Muscle layer of colon (tissue), 2 donors: ENCODE results near the gene TMEFF2.
"Not testable (repeated sequence)": the region's sequence is repeated elsewhere in the genome, so short reads cannot be mapped to it uniquely, and the experiment has no call there.

ENCODE experiments used
- H3K27ac ChIP-seq: one replicate; pipeline ENCODE4 v1.7.0; 2013; ENCODE audit warnings: low read depth, mild to moderate bottlenecking, low read length, moderate library complexity
- H3K27me3 ChIP-seq, 2 donors: one replicate each; pipeline ENCODE4 v1.7.0; 2013; ENCODE audit warnings: low read length in 2 of 2, mild to moderate bottlenecking in 2 of 2; ENCODE audit not compliant: insufficient read depth in 2 of 2, control insufficient read depth in 1 of 2
- H3K36me3 ChIP-seq: one replicate; pipeline ENCODE4 v1.7.0; 2013; ENCODE audit warnings: mild to moderate bottlenecking, low read length; ENCODE audit not compliant: insufficient read depth
- H3K4me1 ChIP-seq: one replicate; pipeline ENCODE4 v1.7.0; 2013; ENCODE audit warnings: mild to moderate bottlenecking, low read length; ENCODE audit not compliant: insufficient read depth
- H3K4me3 ChIP-seq, 2 donors: one replicate each; pipeline ENCODE4 v1.7.0; 2013; ENCODE audit warnings: low read length in 2 of 2, low read depth in 1 of 2, mild to moderate bottlenecking in 1 of 2, moderate library complexity in 1 of 2
- H3K9ac ChIP-seq: one replicate; pipeline ENCODE4 v1.7.0; 2013; ENCODE audit warnings: low read length
- H3K9me3 ChIP-seq: one replicate; pipeline ENCODE4 v1.7.0; 2013; ENCODE audit warnings: mild to moderate bottlenecking, low read length
- donor health status: abdominal sarcoma.
- donor health status: Adenocarcinoma of cecum.

The TMEFF2 gene

DNA sequence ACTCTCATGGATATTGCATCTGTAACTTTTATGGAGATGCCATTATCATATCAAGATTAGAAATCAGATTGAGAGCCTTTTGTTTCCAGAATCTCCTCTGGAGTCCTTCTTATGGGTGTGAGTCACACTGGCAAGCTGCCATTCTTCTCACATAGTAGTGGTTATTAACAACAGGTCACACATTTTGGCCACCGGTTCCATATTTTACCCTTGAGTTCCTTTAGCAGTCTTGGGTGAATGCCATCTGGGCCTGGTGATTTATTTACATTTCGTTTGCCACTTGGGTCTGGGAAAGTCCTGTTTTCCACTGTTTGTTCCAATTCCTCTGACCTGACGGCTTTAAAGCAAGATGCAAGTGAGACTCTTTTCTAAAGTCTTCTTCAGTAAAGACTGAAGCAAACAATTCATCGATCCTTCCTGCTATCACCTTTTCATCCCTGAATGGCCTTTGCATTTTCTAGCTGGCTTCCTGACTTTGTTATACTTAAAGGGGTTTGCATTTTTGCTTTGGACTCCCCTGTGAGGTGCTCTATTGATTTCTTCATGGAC, 267.3 kb downstream of the TMEFF2 start:
- Histone ChIP-seq H3K9me3 (no peaks in the 10 kb centered on the region), H3K27ac (no peak overlapping the region), H3K4me1 (peaks cover 23% of the 10 kb centered on the region), H3K27me3 (no peaks in the 10 kb centered on the region), H3K9ac (no peak overlapping the region), H3K4me3 (no peak overlapping the region), H3K36me3 (no peaks in the 10 kb centered on the region)

- Histone ChIP-seq H3K9ac (no peak overlapping the region), H3K9me3 (no peaks in the 10 kb centered on the region), H3K4me1 (peaks cover 19% of the 10 kb centered on the region), H3K27ac (no peak overlapping the region), H3K27me3 (no peaks in the 10 kb centered on the region), H3K4me3 (no peak overlapping the region), H3K36me3 (no peaks in the 10 kb centered on the region)
Measured at GRCh38 chr2:191926671-191927070, 268.1 kb downstream of the TMEFF2 start.

GRCh38 chr2:191923652-191923997, 271.1 kb downstream of the TMEFF2 start:
- H3K9me3 ChIP-seq = no peaks in the 10 kb centered on the region
- H3K27me3 ChIP-seq = no peaks in the 10 kb centered on the region
- no peak overlapping the region for H3K27ac ChIP-seq
- peaks cover 19% of the 10 kb centered on the region for H3K4me1 ChIP-seq
- H3K4me3 ChIP-seq = no peak overlapping the region
- H3K36me3 ChIP-seq = no peaks in the 10 kb centered on the region
- no peak overlapping the region for H3K9ac ChIP-seq

DNA sequence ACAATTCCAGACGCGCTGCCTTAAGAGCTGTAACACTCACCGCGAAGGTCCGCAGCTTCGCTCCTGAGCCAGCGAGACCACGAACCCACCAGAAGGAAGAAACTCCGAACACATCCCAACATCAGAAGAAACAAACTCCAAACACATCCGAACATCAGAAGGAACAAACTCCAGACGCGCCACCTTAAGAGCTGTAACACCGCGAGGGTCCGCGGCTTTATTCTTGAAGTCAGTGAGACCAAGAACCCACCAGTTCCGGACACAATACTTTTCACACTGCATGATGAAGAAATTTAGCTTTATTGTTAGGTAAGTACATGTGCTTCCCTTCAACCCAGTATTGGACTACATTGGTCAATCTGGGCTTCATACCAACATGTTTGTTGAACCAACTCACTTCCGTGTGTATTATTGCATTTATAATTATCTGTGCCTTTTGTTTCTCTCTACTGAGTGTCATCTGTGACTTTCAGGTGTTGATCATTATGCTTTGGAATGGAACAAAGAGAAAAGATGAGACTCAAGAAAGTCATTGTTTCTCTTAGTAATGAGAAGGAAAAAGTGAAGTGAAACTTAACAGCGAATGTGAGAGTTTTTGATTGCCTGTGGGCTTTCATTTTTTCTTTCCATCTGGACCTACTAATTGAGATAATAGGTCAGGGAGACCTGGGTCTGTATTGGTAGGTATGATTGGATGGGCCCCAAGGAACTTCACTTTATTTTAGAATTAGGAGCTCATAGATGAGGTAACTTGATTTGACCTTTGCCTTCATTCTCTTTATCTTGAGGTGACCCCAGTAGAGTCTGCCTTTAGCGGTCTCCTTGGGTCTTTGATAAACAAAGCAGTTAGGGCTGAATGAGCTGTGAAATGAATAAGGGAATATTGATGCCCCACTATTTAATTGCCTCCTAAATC, 271.7 kb downstream of the TMEFF2 start:
- Histone ChIP-seq H3K27ac (no peak overlapping the region), H3K27me3 (no peaks in the 10 kb centered on the region), H3K4me3 (no peak overlapping the region), H3K4me1 (peaks cover 15% of the 10 kb centered on the region), H3K9ac (no peak overlapping the region), H3K9me3 (no peaks in the 10 kb centered on the region), H3K36me3 (no peaks in the 10 kb centered on the region)

GRCh38 chr2:191921650-191922049, 273.1 kb downstream of the TMEFF2 start:
- H3K27ac ChIP-seq, H3K27me3 ChIP-seq, H3K9me3 ChIP-seq, H3K4me3 ChIP-seq, H3K4me1 ChIP-seq, H3K9ac ChIP-seq, H3K36me3 ChIP-seq: not testable (repeated sequence)

GRCh38 chr2:191920502-191920901, 274.2 kb downstream of the TMEFF2 start:
- Histone ChIP-seq H3K9ac (no peak overlapping the region), H3K36me3 (no peaks in the 10 kb centered on the region), H3K4me1 (peaks cover 6% of the 10 kb centered on the region), H3K9me3 (no peaks in the 10 kb centered on the region), H3K27me3 (no peaks in the 10 kb centered on the region), H3K27ac (no peak overlapping the region), H3K4me3 (no peak overlapping the region)

- Histone ChIP-seq H3K9ac (no peak overlapping the region), H3K27ac (no peak overlapping the region), H3K36me3 (no peaks in the 10 kb centered on the region), H3K4me1 (peaks cover 6% of the 10 kb centered on the region), H3K4me3 (no peak overlapping the region), H3K27me3 (no peaks in the 10 kb centered on the region), H3K9me3 (no peaks in the 10 kb centered on the region)
Measured at GRCh38 chr2:191917967-191918651, 276.6 kb downstream of the TMEFF2 start.

GRCh38 chr2:191917430-191917881, 277.3 kb downstream of the TMEFF2 start:
- H3K4me1 ChIP-seq = peaks cover 11% of the 10 kb centered on the region
- H3K9ac ChIP-seq = no peak overlapping the region
- H3K27ac ChIP-seq = no peak overlapping the region
- no peaks in the 10 kb centered on the region for H3K27me3 ChIP-seq
- no peak overlapping the region for H3K4me3 ChIP-seq
- no peaks in the 10 kb centered on the region for H3K9me3 ChIP-seq
- no peaks in the 10 kb centered on the region for H3K36me3 ChIP-seq

DNA sequence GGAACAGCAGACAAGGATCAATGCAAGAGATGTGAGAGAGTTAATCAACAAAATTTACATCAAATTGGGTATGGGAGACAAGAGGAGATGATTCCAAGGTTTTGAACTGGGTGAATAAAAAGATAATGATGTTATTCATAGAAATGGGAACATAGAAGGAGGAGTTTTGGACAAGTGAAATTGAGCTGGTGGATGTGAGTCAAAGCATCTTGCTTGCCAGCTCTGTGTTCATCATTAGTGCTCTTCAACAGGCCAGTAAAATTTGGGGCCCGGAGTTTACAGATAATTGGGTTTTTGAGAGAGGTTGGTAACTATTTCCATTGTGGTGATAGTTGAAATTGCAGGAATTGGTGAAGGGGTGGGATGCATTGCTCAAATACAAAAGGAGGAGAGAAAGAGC, 277.9 kb downstream of the TMEFF2 start:
- Histone ChIP-seq H3K36me3 (no peaks in the 10 kb centered on the region), H3K27ac (no peak overlapping the region), H3K4me3 (no peak overlapping the region), H3K9ac (no peak overlapping the region), H3K4me1 (peaks cover 15% of the 10 kb centered on the region), H3K27me3 (no peaks in the 10 kb centered on the region), H3K9me3 (no peaks in the 10 kb centered on the region)

DNA sequence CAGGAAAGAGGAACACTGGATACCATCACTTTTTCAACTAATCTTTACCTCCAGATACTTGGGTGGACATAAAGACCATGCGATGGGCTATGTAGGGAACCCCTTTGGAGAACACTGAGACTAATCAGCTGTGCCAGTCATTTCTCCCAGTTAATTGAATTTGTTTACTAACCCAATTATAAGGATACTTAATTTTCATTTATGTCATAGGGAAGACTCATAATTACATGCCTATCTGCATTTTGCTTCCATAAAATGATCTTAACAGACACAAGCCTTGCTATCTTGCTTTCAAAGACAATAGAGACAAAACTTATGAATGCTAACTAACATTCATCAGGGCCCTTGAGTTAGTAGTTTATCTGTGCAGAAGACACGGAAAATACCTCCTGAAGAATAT, 279.0 kb downstream of the TMEFF2 start:
- no peaks in the 10 kb centered on the region for H3K27me3 ChIP-seq
- H3K9ac ChIP-seq = no peak overlapping the region

DNA sequence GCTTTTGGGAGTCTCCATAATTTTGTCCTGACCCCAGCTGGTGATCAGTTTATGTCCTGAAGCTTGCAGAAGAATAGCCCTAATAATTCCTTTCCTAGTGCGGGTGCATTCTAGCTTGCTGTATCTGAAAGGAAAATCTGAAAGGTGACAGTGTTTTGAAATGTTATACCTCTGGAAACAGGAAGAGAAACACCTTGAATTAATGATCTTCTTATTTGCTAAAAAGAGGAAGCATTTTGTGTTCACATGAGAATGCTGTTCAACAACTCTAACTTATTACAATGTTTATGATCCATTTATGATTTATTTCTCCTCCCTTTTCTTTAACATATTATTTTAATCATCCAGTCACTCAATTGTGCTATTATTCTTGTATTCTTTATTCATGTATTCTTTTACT, 280.9 kb downstream of the TMEFF2 start:
- Histone ChIP-seq H3K9ac (no peak overlapping the region), H3K4me3 (no peak overlapping the region), H3K27me3 (no peaks in the 10 kb centered on the region), H3K9me3 (no peaks in the 10 kb centered on the region), H3K27ac (no peak overlapping the region), H3K36me3 (no peaks in the 10 kb centered on the region), H3K4me1 (peaks cover 15% of the 10 kb centered on the region)

More for the DNA sequence above, 279.0 kb downstream of the TMEFF2 start:
- H3K9me3 ChIP-seq = no peaks in the 10 kb centered on the region
- H3K4me1 ChIP-seq = peaks cover 15% of the 10 kb centered on the region
- no peak overlapping the region for H3K4me3 ChIP-seq
- H3K36me3 ChIP-seq = no peaks in the 10 kb centered on the region
- H3K27ac ChIP-seq = no peak overlapping the region
